Cardiac muscle cell (in vitro differentiated cells and primary cell): ENCODE results near the gene LCORL. TPM values are rescaled to one million over a fixed set of nuclear protein-coding genes. Genes with fewer than 3 reads are reported as not detected.

Experiments used
- DNase-seq, 2 donors: peaks; one replicate each; pipeline versions ENCODE4 v3.0.0 to v3.0.0-alpha.2; 2010 to 2017; ENCODE audit warnings: low read depth in 1 of 2, low spot score in 1 of 2
- H3K27ac ChIP-seq: fragments of 200-600 bp; sonication (generic); 2 replicates; pipeline ENCODE4 v1.5.1; 2016
- H3K27me3 ChIP-seq: fragments of 200-600 bp; sonication (generic); 2 replicates; pipeline ENCODE4 v1.6.0; 2016; ENCODE audit warnings: control low read depth
- H3K36me3 ChIP-seq: fragments of 200-600 bp; sonication (generic); 2 replicates; pipeline ENCODE4 v1.5.1; 2016; ENCODE audit warnings: control low read depth
- H3K4me1 ChIP-seq: fragments of 200-600 bp; sonication (generic); 2 replicates; pipeline ENCODE4 v1.8.1; 2017; ENCODE audit warnings: low read depth, mild to moderate bottlenecking, mixed run types
- H3K4me3 ChIP-seq: fragments of 200-600 bp; sonication (generic); 2 replicates; pipeline ENCODE4 v1.5.1; 2016; ENCODE audit warnings: mild to moderate bottlenecking
- H3K9me3 ChIP-seq: fragments of 200-600 bp; sonication (generic); 2 replicates; pipeline ENCODE4 v1.5.1; 2017; ENCODE audit warnings: low read depth, mild to moderate bottlenecking, control low read depth
- CTCF ChIP-seq: IDR thresholded peaks from 2 replicates; pipeline ENCODE4 v1.5.1; 2012; ENCODE audit warnings: low read depth, mild to moderate bottlenecking, low read length
- polyA plus RNA-seq: library from polyadenylated mRNA; unstranded; fragments of >200 nt; fragmentation: Nextera tagmentation; extraction: Ambion mirVana; gene quantifications from 2 replicates; pipeline ENCODE4 v1.2.1, GENCODE V29; 2016
- total RNA-seq: library from RNA; depleted of rRNA; stranded (reverse); fragments of >200 nt; gene quantifications from 2 replicates; pipeline ENCODE4 v1.2.3, GENCODE V29; 2016

Gene LCORL
- total and polyA plus RNA-seq, 2 experiments from 2014 or later: 11.7 to 50.2 TPM

GRCh38 chr4:17797808-17798207 lies 223.7 kb downstream of the LCORL start:
- H3K4me3 ChIP-seq: no peak overlapping the region
- H3K4me1 ChIP-seq: no peaks in the 10 kb centered on the region
- TF ChIP-seq CTCF: no peak
- no peak overlapping the region for H3K27ac ChIP-seq
- peaks cover 22% of the 10 kb centered on the region for H3K36me3 ChIP-seq
- DNase-seq: no peak
- H3K9me3 ChIP-seq: no peaks in the 10 kb centered on the region
- H3K27me3 ChIP-seq: no peaks in the 10 kb centered on the region

- H3K36me3 ChIP-seq: peaks cover 3% of the 10 kb centered on the region
These were observed 226.8 kb downstream of the LCORL start for GRCh38 chr4:17794730-17795129.

More at GRCh38 chr4:17794730-17795129, 226.8 kb downstream of the LCORL start:
- no peak for DNase-seq
- Histone ChIP-seq H3K4me3 (no peak overlapping the region), H3K4me1 (no peaks in the 10 kb centered on the region), H3K27ac (no peak overlapping the region), H3K27me3 (no peaks in the 10 kb centered on the region), H3K9me3 (no peaks in the 10 kb centered on the region)
- no peak for TF ChIP-seq CTCF

Other genes starting within 250 kb of the LCORL start
- gene FAM184B, start 240.1 kb downstream of the LCORL start, total RNA-seq: not detected in 2 replicates
- 0.10 TPM in 1 of 2 replicates, not detected in the other for gene FAM184B, start 240.1 kb downstream of the LCORL start, polyA plus RNA-seq
- gene DCAF16, start 211.0 kb downstream of the LCORL start, total RNA-seq: 33.0 and 76.6 TPM in 2 replicates
- gene DCAF16, start 211.0 kb downstream of the LCORL start, polyA plus RNA-seq: 17.9 and 28.9 TPM in 2 replicates
- 3.5 and 25.1 TPM in 2 replicates for gene NCAPG, start 210.8 kb downstream of the LCORL start, total RNA-seq
- 5.4 and 24.3 TPM in 2 replicates for gene NCAPG, start 210.8 kb downstream of the LCORL start, polyA plus RNA-seq